ENCODE measurements around the gene SRCAP.
"Not testable (repeated sequence)": the region's sequence is repeated elsewhere in the genome, so short reads cannot be mapped to it uniquely, and the experiment has no call there.

Gene SRCAP

DNA sequence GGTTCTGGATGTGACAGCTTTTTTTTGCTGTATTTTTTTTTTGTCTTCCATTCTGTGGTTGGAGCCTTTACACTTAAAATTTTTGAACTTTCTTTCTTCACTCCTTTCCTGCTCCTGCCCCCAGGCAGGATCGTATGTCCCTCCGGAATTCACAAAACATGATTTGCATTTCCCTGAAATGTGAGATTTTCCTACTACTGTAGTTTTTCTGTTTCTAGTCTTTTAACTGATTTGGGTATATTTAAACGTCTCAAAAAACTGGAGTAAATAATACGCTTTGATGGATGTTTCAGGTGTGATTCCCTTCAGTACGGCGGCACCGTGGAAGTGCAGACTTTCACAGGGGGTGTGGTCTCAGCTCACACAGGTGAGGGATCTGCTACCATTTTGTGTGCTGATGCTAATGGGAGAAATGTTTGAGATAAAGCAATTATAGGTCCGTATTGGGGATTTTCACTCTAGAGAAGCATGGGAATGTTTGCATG, 686 bp downstream of the SRCAP start:
- no peak for DNase-seq (ENCODE audit: low read depth)

DNA sequence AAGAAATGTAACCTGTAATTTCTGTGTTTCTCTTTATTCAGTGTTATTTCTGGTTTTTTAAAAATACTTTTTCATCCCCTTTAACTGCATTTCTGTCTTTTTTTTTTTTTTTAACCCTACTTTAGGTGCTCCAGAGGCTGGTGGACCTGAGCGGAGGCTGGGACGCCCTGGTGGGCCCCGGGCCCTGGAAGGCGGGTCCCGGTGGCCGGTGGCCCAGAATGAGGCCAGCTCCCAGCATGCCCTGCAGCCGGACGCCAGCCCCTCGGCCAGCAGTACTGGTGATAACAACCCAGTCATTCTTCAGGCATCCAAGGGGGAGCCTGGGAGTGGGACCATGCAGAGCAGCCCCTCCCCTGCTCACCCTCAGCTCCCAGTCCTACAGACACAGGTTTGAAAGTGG, 1.5 kb downstream of the SRCAP start:
- DNase-seq (ENCODE audit: low read depth): no peak

DNA sequence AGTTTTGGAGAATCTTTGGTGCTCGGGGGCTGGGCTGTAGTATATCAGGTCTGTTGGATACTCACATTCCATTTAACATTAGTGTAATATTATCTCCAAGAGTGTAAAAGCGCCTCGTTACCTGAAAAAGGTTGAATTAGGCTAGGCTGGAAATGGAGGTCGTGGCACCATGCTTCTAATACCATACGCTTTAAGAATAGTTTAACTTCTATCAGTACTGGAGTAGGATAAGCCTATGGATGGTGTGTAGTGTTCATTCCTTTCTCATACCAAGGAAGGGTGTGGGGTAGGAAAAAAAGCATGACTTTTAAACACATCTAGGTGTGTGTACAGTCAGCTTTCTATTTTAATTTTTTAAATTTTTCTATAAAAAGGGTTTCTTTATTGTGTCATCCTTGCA, 2.0 kb downstream of the SRCAP start:
- no peak for DNase-seq (ENCODE audit: low read depth)

GRCh38 chr16:30703071-30703470, 4.1 kb downstream of the SRCAP start:
- not testable (repeated sequence) for DNase-seq (ENCODE audit: low read depth)

DNA sequence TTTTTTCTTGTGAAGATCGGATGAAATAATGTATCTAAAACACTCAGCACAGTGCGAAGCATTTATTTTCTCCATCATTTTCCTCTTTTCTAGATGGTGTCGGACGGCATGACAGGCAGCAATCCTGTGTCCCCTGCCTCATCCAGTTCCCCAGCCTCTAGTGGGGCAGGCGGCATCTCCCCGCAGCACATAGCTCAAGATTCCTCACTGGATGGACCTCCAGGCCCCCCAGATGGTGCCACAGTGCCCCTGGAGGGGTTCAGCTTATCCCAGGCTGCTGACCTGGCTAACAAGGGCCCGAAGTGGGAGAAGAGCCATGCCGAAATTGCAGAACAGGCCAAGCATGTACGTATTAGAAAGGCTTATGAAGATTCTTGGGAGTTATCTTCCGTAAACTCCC, 5.0 kb downstream of the SRCAP start:
- no peak for DNase-seq (ENCODE audit: low read depth)

DNA sequence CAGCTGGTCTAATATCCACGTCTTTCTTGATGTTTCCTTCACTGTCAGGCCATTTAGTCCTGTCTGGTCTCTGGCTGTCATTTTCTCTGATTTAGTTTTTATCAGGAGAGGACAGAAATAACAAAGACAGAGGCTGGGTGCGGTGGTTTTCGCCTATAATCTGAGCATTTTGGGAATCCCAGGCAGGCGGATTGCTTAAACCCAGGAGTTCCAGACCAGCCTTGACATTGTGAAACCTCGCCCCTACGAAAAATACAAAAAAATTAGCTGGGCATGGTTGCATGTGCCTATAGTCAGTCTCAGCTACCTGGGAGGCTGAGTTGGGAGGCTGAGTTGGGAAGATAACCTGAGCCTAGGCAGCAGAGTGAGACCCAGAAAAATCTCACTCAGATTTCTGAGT, 7.1 kb downstream of the SRCAP start:
- no peak for DNase-seq (ENCODE audit: low read depth)

GRCh38 chr16:30710971-30711370, 12.0 kb downstream of the SRCAP start:
- DNase-seq (ENCODE audit: low read depth): peak; percentile 40

GRCh38 chr16:30711712-30712111, 12.7 kb downstream of the SRCAP start:
- DNase-seq (ENCODE audit: low read depth): no peak

DNA sequence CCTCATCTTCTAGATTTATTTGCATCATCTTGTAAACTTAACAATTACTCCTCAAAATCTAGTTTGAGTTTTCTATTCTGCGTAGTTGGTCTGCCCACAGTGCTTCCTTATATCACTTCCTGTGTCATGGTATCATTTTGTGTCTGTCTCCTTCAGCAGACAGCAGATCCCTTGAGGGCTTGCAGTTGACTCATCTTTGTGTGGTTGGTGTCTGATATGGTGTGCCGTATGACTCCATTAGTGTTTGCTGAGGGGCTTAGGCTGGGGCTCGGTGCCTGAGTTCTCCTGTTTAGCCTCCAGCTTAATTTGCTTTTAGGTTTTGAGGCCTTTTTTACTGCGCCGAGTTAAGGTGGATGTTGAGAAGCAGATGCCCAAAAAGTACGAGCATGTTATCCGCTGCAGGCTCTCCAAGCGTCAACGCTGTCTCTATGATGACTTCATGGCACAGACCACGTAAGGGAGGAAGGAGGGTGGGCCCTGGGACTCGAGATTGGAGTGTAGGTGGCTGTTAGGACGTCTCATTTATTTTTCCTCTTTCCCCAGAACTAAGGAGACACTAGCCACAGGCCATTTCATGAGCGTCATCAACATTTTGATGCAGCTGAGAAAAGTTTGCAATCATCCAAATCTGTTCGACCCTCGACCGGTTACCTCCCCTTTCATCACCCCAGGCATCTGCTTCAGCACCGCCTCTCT, 16.9 kb downstream of the SRCAP start:
- DNase-seq (ENCODE audit: low read depth): peak; percentile 87

DNA sequence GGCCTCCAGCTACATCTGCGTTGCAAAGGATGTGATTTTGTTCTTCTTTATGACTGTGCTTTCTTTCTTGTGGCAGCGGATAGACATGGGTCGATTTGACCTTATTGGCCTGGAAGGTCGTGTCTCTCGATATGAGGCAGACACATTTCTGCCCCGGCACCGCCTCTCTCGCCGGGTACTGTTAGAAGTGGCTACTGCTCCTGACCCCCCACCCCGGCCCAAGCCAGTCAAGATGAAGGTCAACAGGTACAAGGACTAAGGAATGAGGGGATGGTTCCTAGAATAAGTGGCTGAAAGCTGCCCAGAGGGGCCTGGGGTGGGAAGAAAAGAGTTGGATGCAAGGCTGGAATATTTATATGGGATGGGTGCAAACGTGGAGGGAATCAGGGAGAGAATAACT, 21.1 kb downstream of the SRCAP start:
- DNase-seq (ENCODE audit: low read depth): no peak

DNA sequence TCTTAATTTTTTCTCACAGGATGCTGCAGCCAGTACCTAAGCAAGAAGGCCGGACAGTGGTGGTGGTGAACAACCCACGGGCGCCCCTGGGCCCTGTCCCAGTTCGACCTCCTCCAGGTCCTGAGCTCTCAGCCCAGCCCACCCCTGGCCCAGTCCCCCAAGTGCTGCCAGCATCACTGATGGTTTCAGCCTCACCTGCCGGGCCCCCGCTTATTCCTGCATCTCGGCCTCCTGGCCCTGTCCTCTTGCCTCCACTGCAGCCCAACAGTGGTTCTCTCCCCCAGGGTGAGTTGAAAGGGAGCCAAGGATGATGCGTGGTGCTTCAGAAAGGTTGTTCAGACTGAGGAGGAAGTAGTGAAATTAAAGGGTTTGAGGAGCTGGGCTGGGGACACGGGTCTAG, 21.7 kb downstream of the SRCAP start:
- no peak for DNase-seq (ENCODE audit: low read depth)

DNA sequence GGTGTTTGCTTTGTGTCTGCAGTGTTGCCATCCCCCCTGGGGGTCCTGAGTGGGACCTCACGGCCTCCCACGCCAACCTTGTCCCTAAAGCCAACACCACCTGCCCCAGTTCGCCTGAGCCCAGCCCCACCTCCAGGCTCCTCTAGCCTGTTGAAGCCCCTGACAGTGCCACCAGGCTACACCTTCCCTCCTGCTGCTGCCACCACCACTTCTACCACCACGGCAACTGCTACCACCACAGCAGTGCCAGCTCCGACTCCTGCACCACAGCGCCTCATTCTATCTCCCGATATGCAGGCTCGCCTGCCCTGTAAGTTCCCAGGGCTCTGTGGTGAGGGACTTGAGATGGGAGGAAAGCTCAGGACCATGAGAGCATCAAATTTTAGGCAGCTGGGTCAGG, 22.2 kb downstream of the SRCAP start:
- no peak for DNase-seq (ENCODE audit: low read depth)

GRCh38 chr16:30721606-30722005, 22.6 kb downstream of the SRCAP start:
- DNase-seq (ENCODE audit: low read depth): no peak

DNA sequence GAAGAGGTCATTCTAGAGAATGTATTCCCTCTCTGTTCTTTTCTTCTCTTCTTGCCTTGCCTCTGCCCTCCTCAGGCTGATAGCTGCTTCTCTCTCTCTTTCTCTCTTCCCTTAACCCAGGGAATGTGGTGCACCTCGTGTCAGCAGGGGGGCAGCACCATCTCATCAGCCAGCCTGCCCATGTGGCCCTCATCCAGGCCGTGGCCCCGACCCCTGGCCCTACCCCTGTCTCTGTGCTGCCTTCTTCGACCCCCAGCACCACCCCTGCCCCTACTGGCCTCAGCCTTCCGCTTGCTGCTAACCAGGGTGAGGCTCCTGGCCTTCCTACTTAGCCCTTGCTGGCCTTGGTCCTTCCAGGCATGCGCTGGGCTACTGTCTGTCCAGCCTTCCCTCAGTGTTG, 23.5 kb downstream of the SRCAP start:
- no peak for DNase-seq (ENCODE audit: low read depth)

GRCh38 chr16:30722916-30723315, 23.9 kb downstream of the SRCAP start:
- no peak for DNase-seq (ENCODE audit: low read depth)

GRCh38 chr16:30723725-30724355, 24.9 kb downstream of the SRCAP start:
- no peak for DNase-seq (ENCODE audit: low read depth)

GRCh38 chr16:30724641-30725417, 25.9 kb downstream of the SRCAP start:
- DNase-seq (ENCODE audit: low read depth): no peak

DNA sequence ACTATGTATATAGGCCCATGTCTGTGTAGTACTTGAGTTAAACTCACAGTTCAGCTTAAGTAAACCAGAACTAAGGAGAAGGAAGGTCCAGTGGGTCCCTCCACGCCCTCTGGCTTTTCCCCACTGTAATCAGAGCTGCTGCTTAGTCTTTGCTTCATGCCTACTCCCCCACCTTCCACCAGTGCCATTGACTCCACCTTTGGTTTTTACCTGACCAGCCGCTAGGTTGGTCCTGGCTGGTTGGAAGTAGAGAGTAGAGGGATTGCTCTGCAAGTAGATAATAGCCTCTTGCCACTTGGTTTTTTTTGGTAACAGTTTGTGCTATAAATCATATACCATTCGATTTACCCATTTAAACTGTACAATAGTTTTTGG, 26.4 kb downstream of the SRCAP start:
- DNase-seq (ENCODE audit: low read depth): no peak

DNA sequence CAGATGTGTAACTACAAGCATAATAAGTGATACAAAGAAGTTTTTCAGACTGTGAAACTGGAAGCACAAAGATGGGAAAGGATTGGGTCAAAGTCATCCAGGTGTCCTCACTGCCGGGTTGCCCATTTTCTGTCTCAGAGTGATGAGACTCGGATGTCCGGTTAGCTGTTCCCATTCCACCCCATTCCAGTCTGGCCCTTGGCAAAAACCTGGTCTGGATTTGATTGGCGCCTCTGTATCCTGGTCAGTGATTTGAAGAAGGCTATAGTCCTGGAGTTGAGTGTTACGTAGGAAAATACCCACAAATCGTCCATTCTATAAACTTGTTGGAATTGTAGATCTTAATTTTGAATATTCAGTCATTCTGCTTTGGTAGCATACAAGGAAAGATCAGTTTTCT, 29.4 kb downstream of the SRCAP start:
- no peak for DNase-seq (ENCODE audit: low read depth)

DNA sequence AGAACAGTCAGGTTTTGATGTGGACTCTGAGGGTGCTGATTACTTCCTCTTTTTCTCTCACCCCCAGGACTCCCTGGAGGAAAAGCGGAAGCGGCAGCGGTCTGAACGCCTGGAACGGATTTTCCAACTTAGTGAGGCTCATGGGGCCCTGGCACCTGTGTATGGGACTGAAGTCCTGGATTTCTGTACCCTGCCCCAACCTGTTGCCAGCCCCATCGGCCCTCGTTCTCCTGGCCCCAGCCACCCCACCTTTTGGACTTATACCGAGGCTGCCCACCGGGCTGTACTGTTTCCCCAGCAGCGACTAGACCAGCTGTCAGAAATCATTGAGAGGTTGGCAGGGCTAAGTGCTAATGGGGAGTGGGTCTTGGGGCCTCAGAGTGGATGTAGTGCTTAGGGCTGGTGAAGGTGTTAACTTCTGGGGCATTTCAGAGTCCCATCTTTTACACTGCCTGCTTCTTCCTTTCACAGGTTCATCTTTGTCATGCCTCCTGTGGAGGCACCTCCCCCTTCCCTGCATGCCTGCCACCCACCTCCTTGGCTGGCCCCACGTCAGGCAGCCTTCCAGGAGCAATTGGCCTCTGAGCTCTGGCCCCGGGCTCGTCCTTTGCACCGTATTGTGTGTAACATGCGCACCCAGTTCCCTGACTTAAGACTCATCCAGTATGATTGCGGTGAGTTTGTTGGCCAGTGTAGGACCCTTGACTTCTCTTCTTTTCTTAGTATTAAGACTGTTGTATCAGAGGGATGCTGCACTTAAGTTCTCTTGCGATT, 30.1 kb downstream of the SRCAP start:
- no peak for DNase-seq (ENCODE audit: low read depth)

GRCh38 chr16:30731411-30731810, 32.4 kb downstream of the SRCAP start:
- no peak for DNase-seq (ENCODE audit: low read depth)

DNA sequence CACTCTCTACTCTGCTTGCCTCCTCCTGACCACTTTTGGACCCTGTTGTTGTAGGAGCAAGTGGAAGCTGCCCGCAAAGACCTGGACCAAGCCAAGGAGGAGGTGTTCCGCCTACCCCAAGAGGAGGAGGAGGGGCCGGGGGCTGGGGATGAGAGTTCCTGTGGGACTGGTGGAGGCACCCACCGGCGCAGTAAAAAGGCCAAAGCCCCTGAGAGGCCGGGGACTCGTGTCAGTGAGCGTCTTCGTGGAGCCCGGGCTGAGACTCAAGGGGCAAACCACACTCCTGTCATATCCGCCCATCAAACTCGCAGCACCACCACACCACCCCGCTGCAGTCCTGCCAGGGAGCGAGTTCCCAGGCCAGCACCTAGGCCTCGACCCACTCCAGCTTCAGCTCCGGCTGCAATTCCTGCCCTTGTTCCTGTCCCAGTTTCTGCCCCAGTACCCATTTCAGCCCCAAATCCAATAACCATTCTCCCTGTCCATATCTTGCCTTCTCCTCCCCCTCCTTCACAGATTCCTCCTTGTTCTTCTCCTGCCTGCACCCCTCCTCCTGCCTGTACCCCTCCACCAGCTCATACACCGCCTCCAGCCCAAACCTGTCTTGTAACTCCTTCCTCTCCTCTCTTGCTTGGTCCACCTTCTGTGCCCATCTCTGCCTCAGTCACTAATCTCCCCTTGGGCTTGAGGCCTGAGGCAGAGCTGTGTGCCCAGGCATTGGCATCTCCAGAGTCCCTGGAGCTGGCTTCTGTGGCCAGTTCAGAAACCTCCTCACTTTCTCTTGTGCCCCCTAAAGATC, 38.2 kb downstream of the SRCAP start:
- no peak for DNase-seq (ENCODE audit: low read depth)

Measured in ELR (cell line).